Gastroesophageal sphincter (tissue), 3 donors: ENCODE data around the gene LRIT1.

Experiments
- POLR2AphosphoS5 ChIP-seq: sonication (generic); formaldehyde crosslinking; IDR thresholded peaks from one replicate; pipeline ENCODE4 v1.6.1; 2017; ENCODE audit warnings: antibody characterized with exemption
- TF ChIP-seq, protein P1 (sequence below), 4 experiments: fragments of 200-600 bp in 2 of 4; fragments of 450-650 bp in 2 of 4; sonication (generic) in 1 of 4; IDR thresholded peaks; one replicate each; pipeline ENCODE4 v1.5.1; 2017 to 2019; ENCODE audit warnings: antibody characterized with exemption in 4 of 4, mild to moderate bottlenecking in 2 of 4, moderate library complexity in 2 of 4

DNA sequence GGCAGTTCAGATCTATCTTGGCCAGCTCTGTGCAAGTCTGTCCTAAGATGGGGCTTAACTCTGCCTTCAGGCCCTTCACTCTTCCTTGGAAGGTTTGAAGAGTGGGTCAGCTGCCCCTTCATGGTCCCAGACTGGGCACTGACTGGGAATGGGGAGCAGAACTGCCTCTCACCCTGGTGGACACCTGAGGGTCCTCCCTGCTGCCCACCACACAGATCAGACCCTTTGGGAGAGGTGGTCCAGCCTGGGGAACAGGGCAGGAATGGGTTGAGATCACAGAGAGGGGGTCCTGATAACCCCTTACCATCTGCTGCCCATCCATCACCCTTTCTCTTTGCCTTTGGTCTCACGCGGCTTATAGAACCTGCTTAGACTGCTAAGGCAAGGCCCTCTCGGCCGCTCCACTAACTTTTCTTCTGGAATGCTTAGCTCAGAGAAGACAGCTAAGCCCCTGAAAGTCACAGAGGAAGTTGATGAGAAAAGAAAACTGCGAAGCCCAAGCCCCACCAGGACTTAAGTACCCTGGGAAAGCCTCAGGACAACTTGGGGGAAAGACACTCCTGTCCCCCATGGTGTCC is 47.4 kb downstream of the LRIT1 start:
- TF ChIP-seq POLR2AphosphoS5: no peak
- TF ChIP-seq, protein P1, sequence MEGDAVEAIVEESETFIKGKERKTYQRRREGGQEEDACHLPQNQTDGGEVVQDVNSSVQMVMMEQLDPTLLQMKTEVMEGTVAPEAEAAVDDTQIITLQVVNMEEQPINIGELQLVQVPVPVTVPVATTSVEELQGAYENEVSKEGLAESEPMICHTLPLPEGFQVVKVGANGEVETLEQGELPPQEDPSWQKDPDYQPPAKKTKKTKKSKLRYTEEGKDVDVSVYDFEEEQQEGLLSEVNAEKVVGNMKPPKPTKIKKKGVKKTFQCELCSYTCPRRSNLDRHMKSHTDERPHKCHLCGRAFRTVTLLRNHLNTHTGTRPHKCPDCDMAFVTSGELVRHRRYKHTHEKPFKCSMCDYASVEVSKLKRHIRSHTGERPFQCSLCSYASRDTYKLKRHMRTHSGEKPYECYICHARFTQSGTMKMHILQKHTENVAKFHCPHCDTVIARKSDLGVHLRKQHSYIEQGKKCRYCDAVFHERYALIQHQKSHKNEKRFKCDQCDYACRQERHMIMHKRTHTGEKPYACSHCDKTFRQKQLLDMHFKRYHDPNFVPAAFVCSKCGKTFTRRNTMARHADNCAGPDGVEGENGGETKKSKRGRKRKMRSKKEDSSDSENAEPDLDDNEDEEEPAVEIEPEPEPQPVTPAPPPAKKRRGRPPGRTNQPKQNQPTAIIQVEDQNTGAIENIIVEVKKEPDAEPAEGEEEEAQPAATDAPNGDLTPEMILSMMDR (IDR thresholded peaks at IDR 0.05): no peak
